Measurements from ENCODE around the gene ABR.

The ABR gene

DNA sequence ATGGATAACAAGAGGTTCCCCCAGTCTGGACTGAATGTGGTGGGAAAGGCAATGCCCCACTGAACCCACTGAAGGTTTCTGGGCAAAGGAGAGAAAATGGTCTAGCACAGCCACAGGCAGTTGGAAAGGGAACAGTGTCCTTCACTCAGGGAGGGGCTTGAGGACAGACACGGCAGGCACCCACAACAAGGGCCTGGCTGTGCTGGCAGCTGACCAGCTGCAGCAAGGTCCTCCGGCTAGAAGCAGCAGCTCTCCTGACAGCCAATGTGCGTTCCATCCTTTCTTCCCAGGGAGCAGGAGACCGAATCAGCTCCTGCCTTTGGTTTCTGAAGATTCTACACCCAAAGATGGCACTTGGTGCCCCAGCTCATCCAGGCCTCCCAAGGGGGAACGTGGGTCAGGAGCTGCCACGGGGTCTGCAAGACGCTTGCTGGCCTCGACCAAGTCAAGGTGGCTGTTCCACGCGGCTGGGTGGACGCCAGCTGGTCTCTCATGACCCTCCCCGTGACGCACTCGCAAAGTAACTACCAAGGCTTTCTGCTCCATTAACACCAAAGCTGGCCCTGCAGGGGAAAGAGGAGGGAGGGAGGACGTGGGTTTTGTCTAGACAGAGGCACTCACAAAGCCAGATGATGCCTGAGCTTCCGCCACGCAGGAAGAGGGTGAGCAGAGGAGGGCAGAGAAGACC is 11.1 kb downstream of the ABR start:
- no peak for DNase-seq (ENCODE audit: low read depth)
- TF ChIP-seq POLR2A (IDR thresholded peaks at IDR 0.05; ENCODE audit: extremely low read depth, insufficient read length), result no peak
- TF ChIP-seq CTCF (IDR thresholded peaks at IDR 0.05; ENCODE audit: low read depth, low read length), result no peak
- TF ChIP-seq MAX (IDR thresholded peaks at IDR 0.05; ENCODE audit: low read depth, low read length), result no peak
- TF ChIP-seq MYC (IDR thresholded peaks at IDR 0.05; ENCODE audit: low read depth, low read length), result no peak
- H3K4me3 ChIP-seq (ENCODE audit: low read depth, low read length), result no peak overlapping the region

- no peak overlapping the region for H3K4me3 ChIP-seq (ENCODE audit: low read depth, low read length)
- TF ChIP-seq MYC (IDR thresholded peaks at IDR 0.05; ENCODE audit: low read depth, low read length) (no peak), MAX (IDR thresholded peaks at IDR 0.05; ENCODE audit: low read depth, low read length) (no peak), POLR2A (IDR thresholded peaks at IDR 0.05; ENCODE audit: extremely low read depth, insufficient read length) (no peak)
- no peak for DNase-seq (ENCODE audit: low read depth)
Measured at GRCh38 chr17:1166276-1166675, 13.5 kb downstream of the ABR start.

GRCh38 chr17:1165836-1166235 is 13.9 kb downstream of the ABR start:
- no peak for TF ChIP-seq MAX (IDR thresholded peaks at IDR 0.05; ENCODE audit: low read depth, low read length)
- no peak for TF ChIP-seq MYC (IDR thresholded peaks at IDR 0.05; ENCODE audit: low read depth, low read length)
- no peak for TF ChIP-seq POLR2A (IDR thresholded peaks at IDR 0.05; ENCODE audit: extremely low read depth, insufficient read length)
- TF ChIP-seq CTCF (IDR thresholded peaks at IDR 0.05; ENCODE audit: low read depth, low read length), result no peak
- no peak for DNase-seq (ENCODE audit: low read depth)
- no peak overlapping the region for H3K4me3 ChIP-seq (ENCODE audit: low read depth, low read length)

- H3K4me3 ChIP-seq (ENCODE audit: low read depth, low read length), result no peak overlapping the region
- DNase-seq (ENCODE audit: low read depth), result no peak
- no peak for TF ChIP-seq MAX (IDR thresholded peaks at IDR 0.05; ENCODE audit: low read depth, low read length)
- TF ChIP-seq MYC (IDR thresholded peaks at IDR 0.05; ENCODE audit: low read depth, low read length), result no peak
- TF ChIP-seq CTCF (IDR thresholded peaks at IDR 0.05; ENCODE audit: low read depth, low read length), result no peak
- TF ChIP-seq POLR2A (IDR thresholded peaks at IDR 0.05; ENCODE audit: extremely low read depth, insufficient read length), result no peak
Measured at GRCh38 chr17:1164935-1165556, 14.7 kb downstream of the ABR start.

- DNase-seq (ENCODE audit: low read depth), result no peak
- no peak overlapping the region for H3K4me3 ChIP-seq (ENCODE audit: low read depth, low read length)
- TF ChIP-seq MAX (IDR thresholded peaks at IDR 0.05; ENCODE audit: low read depth, low read length) (no peak), POLR2A (IDR thresholded peaks at IDR 0.05; ENCODE audit: extremely low read depth, insufficient read length) (no peak), CTCF (IDR thresholded peaks at IDR 0.05; ENCODE audit: low read depth, low read length) (no peak), MYC (IDR thresholded peaks at IDR 0.05; ENCODE audit: low read depth, low read length) (no peak)
Measured at GRCh38 chr17:1162116-1162855, 17.5 kb downstream of the ABR start.

All from NB4 (cell line).